GM12891 (cell line): ENCODE measurements around the gene ARHGAP19.

Source experiments
- POLR2A ChIP-seq: IDR thresholded peaks from 2 replicates; pipeline ENCODE4 v1.6.1; 2011; ENCODE audit warnings: low read depth, low read length, control low read depth
- POLR2AphosphoS5 ChIP-seq: IDR thresholded peaks from 2 replicates; pipeline ENCODE4 v1.6.1; 2011; ENCODE audit warnings: low read depth, low read length, control low read depth

DNA sequence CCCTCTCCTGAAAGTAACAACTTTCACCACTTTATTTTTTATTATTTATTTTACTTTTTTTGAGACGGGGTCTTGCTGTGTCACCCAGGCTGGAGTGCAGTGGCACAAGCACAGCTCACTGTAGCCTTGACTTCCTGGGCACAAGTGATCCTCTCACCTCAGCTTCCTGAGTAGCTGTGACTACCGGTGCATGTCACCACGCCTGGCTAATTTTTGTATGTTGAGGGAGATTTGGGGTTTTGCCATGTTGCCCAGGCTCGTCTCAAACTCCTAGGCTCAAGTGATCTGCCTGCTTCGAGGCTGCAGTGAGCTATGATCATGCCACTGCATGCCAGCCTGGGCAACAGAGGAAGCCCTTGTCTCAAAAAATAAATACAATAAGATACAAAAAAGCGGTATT lies 91.8 kb downstream of the ARHGAP19 start:
- TF ChIP-seq POLR2AphosphoS5 (no peak), POLR2A (no peak)
